KG1 (cell line): ENCODE data around the gene FGF14.
"Not testable (repeated sequence)": the region's sequence is repeated elsewhere in the genome, so short reads cannot be mapped to it uniquely, and the experiment has no call there.

ENCODE experiments used
- DNase-seq: peaks from one replicate; lab custom pipeline; 2025; lab: John Stamatoyannopoulos, UW

Gene FGF14

DNA sequence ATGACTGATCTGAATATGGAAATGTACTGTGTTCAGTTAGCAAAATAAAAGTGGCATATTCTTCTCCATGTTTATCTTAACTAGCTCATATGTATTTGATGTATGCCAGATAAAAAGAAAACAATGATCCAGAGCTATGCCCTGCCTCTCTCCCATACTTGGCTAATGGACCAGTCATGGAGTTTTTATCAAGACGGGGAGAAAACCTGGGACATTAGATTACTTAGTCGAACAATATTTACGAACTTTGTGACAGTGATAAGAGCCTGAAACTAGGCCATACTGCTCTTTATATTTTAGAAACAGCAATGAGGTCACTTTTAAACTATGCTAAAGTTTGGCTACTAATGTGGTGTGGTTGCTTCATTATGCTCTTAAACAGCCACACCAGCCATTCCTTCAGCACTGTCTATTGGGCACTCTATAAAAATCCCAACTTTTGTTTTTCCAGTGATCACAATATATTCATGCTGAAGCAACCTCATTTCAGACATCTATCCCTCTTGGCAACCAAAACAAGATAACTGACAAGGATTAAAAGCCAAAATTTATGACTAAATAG, 265.0 kb downstream of the FGF14 start:
- no peak for DNase-seq

DNA sequence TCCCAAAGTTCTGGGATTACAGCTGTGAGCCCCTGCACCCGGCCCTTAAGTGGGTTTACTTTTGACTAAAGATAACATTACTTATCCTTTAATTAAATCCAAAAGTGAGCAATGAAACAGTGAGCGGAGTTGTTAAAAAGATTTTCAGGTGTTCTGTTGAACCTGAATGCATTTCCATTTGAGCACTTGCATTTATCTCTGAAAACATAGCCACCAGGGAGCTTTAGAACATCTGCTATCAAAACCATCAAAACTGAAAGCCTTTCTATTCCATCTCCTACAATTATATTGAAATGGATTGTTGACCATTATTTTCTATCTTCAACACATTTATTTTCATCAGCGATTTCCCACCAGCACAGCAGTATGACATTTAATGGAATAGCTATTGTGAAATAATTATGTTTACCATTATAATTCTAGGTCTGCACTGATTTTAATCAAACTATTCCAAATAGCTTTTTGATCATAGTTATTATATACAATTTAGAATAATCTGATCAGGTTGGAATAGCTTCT, 269.0 kb downstream of the FGF14 start:
- DNase-seq: no peak

DNA sequence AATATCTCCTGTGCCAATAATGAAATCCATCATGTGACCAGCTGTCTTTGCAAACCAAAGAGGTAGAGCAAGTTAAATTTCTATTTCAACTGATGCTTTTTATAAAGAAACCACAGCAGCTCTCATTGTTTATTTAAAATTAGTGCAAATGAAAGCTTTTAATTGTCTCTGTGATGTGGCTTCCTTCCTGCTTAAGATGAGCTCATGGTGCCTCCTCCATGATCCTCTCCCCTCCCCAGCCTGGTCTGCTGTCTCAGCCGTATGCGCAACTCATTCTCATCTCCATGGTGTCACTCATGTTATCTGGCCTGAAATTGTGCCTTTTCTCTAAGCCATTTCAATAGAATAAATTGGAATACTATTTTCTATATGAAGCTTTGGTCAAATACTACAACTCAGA, 270.6 kb downstream of the FGF14 start:
- DNase-seq: no peak

DNA sequence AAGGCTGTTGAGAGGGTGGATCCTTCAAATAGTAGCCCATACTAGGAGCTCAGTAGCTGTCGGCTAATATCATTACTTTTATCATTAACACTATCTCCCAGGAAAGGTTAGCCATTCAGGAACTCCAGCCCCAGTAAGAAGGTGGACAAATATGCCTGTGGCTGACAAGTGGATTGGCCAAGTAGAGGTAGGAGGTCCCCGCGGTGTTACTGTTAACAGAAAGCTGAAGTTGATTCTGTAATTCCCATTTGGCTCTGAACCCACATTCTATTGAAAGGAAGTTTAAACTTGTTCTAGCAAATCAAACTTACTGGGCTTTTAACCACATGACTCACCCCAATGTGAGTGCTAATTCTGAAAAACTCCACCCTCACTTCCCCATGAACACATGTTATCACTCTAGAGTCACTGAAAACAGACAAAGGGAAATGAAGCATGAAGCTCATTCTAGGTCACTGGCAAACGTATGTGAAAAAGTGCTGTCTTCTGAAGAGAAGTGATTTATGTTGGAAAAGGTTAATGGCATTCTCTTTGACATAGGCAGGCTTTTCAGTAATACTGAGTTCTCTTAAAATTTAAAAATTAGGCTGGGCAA, 273.5 kb downstream of the FGF14 start:
- no peak for DNase-seq

DNA sequence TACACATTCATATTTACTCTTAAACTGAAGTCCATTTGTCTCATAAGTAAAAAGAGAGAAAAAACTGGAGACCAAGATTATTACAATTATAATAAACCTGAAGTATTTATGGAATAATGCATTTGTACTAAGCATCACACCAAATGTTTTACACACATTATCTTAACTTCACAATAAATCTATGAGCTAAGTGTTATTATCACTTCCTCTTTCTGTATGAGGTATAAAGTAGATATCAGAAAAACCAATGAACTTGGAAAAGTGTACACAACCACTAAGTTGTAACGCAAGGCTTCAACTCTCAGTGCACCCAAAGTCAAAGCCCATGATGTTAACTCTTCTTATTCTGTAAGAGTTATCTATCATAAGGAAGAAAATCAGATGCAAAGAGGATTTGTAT, 274.7 kb downstream of the FGF14 start:
- no peak for DNase-seq

DNA sequence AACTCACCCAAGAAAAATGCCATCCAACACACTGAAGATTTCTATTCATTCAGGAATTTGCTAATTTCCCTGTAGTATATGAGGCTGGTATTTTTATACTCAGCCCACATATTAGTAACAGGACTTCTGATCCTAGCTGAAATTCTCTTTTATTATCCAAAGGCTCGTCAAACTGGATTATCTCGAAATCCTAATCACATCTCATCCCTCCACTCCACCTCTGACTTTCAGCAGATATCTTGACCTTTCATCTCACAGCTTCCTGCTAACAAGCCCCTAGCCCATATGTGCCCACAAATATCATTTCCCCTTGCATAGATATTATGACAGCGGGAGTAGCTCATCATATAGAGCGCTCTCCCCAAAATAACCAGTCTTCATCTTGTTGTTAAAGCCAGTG, 279.7 kb downstream of the FGF14 start:
- DNase-seq: no peak

DNA sequence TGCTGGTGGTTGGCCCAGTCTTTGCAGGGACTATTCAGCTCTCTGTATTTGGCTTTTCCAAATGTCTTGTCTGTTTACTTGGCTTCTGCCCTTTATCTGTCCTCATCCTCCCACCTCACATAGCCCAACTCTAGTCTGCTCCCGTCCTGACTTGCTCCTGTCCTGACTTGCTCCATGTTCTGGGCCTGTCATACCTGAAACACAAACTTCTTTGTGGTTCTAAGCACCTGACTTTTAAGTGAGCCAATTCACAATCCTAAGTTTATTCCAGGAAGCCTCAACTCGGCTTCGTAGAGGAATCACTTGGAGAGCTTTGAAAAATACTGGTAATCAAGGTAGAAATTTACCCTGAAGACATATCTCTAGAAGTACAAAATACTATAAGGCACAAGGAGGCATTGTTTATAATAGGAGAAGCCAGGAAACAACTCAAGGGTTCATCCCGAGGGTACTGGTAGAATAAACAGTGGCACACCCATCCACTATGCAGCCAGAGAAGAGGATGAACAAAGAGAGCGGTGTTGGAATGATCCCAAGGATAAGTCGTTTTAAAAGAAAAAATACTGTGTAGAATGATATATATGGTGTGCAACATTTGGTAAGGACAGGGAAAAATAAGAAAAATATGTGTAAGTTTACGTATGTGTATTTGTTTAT, 284.5 kb downstream of the FGF14 start:
- DNase-seq: no peak

DNA sequence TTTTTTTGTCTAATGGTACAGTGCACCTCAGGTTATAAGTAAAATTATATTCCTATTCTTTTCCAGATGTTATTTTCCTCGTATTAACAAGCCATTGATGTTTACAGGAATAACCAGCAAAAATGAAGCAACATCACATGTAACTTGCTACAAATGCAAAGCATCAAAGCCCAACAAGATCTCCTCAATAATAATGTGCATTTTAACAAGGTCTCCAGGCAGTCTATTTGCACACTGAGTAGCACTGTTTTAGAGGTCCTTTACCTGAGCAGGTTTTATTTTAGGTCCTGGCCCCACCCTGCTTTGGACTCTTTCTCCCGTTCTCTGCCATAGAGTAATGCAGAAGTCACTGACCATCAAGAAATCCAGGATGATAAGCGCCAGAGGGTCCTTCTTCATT, 298.4 kb downstream of the FGF14 start:
- no peak for DNase-seq

DNA sequence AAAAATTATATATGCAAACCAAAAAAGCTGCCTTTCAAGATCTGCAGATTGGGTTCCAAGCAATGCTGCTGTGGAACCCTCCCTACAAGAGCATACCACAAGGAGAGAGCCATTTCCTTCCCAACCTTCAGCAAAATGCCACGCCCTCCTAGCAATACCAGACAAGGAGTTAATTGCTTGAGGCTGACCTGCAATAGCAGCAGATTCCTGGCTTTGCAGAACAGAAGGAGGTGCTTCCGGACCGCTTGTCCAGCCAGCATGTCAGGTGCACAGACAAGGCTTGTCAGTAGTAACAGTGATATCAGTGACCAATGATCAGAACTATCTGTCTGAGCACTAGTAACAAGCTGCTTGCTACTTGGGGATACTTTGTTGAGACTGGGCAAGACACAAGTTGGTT, 301.6 kb downstream of the FGF14 start:
- DNase-seq: no peak

DNA sequence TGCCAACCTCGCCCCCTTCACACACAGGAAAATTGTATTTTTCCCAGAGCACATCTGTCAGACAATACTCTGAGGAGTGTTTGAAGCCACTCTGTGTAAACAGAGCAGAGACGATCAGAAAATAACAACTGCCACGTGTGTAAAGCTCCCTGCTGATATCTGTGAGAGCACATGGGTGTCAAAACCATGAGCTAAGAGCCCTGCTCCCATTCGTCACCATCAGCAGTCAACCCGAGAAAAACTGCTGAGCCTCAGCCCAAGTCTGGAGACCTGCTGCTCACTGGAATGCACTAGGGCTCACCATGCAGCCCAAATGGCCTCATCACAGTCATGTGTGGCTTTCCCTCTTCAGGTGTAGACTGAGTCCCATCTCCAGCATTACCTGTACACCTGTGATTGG, 304.1 kb downstream of the FGF14 start:
- DNase-seq: no peak

DNA sequence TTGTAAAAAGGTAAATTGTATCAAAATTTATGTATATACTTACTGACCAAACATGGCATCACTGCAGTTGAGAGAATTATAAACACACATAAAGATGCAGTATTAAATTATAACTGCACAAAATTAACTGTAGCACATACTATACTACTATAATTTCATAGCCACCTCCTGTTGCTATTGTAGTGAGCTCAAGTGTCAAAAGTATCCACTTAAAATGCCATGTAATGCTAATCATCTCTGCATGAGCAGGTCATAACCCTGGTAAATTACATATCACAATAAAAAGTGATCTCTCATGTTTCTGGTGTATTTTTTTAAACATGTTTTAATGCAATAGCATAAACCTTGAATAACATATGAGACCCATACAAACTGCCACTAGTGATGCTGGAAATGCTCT, 308.6 kb downstream of the FGF14 start:
- not testable (repeated sequence) for DNase-seq

DNA sequence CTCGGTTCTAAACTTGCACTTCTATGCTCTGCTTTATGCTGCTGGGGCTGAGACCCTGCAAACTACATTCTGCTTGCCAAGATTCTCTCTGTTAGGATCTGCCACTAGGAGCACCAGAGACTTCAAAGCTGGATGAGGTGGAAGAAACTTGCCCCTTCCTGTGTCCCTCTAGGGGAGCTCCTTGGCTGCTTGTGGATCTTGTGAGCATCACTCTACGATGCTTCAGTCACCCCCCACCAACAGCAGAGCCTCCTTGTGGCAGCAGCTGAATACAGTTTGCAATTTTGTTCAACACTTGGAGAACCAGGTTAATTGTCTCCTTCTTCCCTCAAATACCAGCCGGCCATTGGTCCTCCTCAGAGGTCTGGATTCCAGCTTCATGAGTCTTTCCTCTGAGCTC, 310.6 kb downstream of the FGF14 start:
- DNase-seq: no peak

DNA sequence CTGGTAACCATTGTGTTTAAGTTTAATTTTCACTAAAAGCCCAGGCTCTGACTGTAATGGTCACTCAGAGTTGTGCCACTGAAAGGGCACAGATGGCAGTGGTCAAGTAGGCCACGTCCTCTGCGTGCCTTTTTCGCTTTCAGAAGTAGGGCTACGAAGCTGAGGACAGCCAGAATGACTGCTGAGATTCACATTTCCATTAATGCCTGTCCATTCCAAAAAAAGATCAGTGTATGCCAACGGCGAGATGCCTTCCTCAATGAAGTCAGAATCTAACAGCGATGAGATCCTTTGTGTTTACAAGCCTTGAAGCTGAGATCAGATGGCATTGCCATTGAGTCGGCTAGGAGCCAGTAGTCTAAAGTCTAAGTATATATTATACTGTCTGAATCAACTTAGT, 311.3 kb downstream of the FGF14 start:
- no peak for DNase-seq

DNA sequence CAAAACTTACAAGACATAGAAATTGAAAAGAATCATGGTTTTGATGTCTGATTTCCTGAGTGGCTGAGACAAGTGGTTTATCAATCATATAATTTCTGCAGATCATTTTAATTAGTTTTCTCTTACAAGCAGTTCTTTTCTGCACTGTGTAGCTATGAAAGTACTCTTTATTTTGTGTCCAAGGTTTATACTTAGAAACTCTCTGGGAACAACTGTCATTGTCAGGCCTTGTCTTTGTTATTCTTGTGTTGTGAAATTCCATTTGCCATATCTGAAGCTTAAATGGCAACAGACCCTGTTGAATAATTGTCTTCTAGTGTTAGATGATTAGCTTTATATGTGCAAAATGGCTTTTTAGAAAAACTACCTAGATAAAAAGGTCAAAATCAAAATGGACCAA, 312.1 kb downstream of the FGF14 start:
- DNase-seq: no peak

DNA sequence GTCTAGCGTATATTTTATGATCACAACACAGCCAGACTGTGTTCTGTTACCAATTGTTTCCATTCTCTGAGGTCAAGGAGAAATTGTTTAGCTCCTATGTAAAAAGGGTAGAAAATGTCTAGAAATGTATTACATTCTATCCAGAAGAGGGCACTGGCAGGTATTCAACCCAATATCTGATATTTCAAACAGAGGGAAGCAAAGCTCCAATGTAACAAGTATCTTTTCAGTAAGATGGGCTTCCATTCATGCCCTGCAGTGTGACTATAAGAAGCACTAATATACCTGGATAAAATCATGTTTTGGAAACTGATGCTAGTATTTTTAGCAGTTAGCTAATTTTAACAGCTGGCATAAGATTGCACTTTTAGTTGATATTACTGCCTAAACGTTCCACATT, 312.7 kb downstream of the FGF14 start:
- no peak for DNase-seq

DNA sequence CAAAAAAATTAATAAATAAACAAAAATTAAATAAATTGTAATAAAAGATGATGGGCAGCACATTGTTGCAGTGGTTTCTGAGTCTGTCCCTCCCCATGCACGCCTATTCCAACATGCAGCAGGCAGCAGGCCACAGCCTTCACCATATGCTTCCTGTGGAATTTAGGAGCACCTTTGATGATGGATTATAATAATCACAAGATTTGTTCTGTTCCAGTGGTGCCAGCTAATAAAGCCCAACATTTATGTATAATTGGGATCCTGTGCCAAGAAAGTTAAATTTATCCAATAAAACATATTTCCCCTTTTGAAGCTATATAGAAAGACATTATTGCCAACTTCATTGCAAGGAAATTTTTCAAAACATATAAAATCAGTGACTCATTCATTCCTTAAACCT, 328.6 kb downstream of the FGF14 start:
- DNase-seq: no peak

DNA sequence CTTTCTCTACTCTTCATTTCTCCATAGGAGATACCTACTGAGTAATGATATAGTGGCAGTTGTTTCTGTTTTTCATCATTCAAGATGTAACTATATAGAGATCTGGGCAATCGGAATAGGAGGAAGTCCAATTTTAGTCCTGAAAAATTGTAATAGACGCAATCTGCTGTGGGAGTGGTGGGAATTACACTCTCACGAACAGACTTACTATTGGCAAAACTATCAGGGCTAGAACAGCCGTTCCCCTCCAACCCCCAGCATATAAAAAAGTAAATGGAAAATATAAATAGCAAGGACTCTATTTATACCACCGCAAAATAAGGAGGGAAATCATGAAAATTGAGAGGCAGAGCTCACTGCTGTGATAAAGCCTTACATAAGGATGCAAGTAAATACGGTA, 330.1 kb downstream of the FGF14 start:
- DNase-seq: no peak

DNA sequence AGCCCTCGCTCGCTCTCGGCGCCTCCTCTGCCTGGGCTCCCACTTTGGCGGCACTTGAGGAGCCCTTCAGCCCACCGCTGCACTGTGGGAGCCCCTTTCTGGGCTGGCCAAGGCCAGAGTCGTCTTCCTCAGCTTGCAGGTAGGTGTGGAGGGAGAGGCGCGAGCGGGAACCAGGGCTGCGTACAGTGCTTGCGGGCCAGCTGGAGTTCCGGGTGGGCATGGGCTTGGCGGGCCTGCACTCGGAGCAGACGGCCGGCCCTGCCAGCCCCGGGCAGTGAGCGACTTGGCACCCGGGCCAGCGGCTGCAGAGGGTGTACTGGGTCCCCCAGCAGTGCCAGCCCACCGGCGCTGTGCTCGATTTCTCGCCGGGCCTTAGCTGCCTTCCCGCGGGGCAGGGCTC, 333.5 kb downstream of the FGF14 start:
- DNase-seq: not testable (repeated sequence)

DNA sequence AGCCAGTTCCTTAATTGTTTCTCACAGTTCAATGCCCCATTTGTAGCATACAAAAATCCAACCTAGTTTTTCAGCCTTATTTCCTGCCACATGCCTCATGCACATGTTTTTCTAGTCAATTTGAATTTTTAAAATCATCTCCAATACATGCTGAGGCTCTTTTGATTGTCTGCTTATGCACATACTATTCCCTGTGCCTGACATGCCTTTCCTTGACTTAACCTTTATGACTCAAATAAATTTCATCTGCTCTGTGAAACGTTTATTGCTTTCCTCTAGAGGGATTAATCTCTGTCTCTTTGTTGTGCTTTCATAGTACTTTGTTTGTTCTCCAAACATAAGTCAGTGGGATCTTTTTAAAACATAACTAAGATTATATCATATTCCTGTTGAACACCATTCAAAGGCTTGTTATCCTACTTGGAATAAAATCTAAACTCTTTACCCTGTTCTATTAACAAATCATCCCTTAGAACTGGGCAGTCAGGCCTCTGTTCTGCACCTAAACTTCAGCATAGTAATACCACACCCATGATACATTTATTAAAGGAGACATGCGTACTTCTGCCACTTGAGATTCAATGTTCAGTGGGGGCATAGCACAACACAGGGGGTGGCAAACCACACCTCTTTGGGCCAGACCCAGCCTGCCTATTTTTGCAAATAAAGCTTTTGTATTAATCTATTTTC, 346.6 kb downstream of the FGF14 start:
- DNase-seq: no peak

DNA sequence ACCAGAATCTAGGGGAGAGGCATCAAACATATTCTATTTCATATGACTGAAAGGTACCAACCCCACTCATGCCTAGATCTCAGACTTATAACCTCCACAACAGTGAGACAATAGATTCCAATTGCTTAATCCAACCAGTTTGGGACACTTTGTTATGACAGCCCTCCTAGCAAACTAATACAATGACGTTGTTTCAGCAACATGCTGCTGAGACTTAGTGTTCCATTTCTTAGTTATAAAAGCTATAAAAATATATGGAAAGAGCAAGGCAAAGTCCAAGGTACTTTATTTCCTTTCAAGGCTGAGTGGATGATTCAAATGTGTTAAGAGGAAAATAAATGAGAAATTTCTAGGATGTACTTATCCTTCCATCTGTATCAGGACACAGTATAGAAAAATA, 352.0 kb downstream of the FGF14 start:
- no peak for DNase-seq

DNA sequence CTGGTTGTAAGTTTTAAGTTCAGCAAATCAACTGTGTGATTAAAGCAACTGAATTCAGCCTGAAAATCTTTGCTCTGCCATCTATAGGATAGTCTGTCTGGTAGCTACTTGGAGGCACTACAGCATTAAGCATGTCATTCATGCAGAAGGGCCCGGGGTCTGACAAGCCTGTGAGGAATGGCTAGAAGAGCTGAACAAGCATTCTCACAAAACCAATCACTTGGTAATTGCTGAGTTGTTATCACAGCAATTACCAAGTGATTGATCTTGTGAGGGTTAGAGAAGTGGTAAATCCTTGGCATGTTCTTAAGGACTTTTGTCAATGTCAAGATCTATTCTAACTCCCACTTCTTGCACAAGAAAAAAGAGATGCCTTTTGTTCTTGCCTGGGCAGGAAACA, 356.1 kb downstream of the FGF14 start:
- DNase-seq: no peak

DNA sequence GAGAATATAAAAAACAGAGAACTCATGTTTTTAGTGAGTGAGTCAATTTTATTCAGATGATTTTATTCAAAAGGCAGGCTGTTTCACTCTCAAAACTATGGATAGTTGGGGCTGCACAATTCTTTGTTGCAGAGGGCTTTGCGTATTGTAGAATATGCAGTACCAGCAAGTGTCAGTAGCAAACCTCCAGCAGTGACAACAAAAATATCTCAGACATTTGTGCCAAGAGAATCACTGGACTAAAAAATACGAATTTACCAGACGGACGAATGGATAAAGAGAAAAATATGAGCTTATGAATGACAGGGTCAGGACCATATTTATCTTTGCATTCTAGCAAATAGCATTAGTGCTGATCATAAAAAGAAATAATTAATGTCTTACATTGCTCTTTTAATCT, 359.1 kb downstream of the FGF14 start:
- DNase-seq: no peak

DNA sequence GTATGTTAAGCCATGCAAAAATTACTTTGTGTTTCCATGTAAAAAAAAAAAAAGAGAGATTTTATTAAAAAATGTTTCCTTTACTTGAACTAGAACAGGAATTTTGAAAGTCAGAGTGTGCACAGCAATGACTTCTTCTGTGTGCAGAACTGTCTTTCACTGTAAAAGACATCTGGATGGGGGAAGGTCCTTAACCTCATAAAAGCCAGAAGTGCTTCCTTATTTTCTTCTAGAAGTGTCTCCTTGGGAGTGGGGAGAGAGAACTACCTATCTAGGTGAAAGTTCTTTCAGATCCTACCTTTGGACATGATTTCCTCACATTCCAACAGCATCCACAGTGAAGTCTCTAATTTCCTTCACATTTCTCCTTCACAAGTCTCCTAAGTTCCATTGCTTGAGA, 360.3 kb downstream of the FGF14 start:
- no peak for DNase-seq
